ENCODE measurements around the gene PEF1. TPM values are rescaled to one million over a fixed set of nuclear protein-coding genes. Genes with fewer than 3 reads are reported as not detected.

Gene PEF1
- total RNA-seq, 1 donor from 2014 or later, result 57.9 TPM

- Histone ChIP-seq H3K9me3 (ENCODE audit: insufficient read depth, low read depth, low read length) (no peaks in the 10 kb centered on the region), H3K27ac (ENCODE audit: low read depth, low read length) (no peak overlapping the region), H3K79me2 (ENCODE audit: insufficient read depth, low read length) (no peaks in the 10 kb centered on the region), H4K20me1 (ENCODE audit: insufficient read depth, low read length) (no peaks in the 10 kb centered on the region), H2AFZ (ENCODE audit: low read depth, low read length) (no peak overlapping the region), H3K9ac (ENCODE audit: low read length) (no peak overlapping the region), H3K4me3 (ENCODE audit: insufficient read depth, low read depth, low read length) (no peak overlapping the region), H3K36me3 (ENCODE audit: insufficient read depth, low read length) (peaks cover 28% of the 10 kb centered on the region), H3K4me2 (ENCODE audit: low read length) (no peak overlapping the region), H3K27me3 (ENCODE audit: insufficient read depth, low read length) (no peaks in the 10 kb centered on the region), H3K4me1 (ENCODE audit: insufficient read depth, low read length) (peaks cover 12% of the 10 kb centered on the region)
- peaks cover 4% of the 10 kb centered on the region for H3K27me3 Mint-ChIP-seq (ENCODE audit: low read depth, unreplicated experiment)
- H3K36me3 Mint-ChIP-seq (ENCODE audit: low read depth, unreplicated experiment), result peaks cover 20% of the 10 kb centered on the region
- TF ChIP-seq, protein P1, sequence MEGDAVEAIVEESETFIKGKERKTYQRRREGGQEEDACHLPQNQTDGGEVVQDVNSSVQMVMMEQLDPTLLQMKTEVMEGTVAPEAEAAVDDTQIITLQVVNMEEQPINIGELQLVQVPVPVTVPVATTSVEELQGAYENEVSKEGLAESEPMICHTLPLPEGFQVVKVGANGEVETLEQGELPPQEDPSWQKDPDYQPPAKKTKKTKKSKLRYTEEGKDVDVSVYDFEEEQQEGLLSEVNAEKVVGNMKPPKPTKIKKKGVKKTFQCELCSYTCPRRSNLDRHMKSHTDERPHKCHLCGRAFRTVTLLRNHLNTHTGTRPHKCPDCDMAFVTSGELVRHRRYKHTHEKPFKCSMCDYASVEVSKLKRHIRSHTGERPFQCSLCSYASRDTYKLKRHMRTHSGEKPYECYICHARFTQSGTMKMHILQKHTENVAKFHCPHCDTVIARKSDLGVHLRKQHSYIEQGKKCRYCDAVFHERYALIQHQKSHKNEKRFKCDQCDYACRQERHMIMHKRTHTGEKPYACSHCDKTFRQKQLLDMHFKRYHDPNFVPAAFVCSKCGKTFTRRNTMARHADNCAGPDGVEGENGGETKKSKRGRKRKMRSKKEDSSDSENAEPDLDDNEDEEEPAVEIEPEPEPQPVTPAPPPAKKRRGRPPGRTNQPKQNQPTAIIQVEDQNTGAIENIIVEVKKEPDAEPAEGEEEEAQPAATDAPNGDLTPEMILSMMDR (IDR thresholded peaks at IDR 0.05; ENCODE audit: insufficient read depth, low read depth, low read length), result no peak
- no peak for TF ChIP-seq EZH2 (IDR thresholded peaks at IDR 0.05; ENCODE audit: insufficient read depth, low read length)
- DNase-seq (ENCODE audit: low read depth) (no peak), FAIRE-seq (no peak)
- no peaks in the 10 kb centered on the region for H3K9me3 Mint-ChIP-seq (ENCODE audit: unreplicated experiment)
- H3K4me1 Mint-ChIP-seq (ENCODE audit: low read depth, unreplicated experiment), result peaks cover 2% of the 10 kb centered on the region
- H3K27ac Mint-ChIP-seq (ENCODE audit: unreplicated experiment), result no peak overlapping the region
- H3K4me3 Mint-ChIP-seq (ENCODE audit: unreplicated experiment), result no peak overlapping the region
These were observed 35.1 kb upstream of the PEF1 start for GRCh38 chr1:31679676-31680230.

DNA sequence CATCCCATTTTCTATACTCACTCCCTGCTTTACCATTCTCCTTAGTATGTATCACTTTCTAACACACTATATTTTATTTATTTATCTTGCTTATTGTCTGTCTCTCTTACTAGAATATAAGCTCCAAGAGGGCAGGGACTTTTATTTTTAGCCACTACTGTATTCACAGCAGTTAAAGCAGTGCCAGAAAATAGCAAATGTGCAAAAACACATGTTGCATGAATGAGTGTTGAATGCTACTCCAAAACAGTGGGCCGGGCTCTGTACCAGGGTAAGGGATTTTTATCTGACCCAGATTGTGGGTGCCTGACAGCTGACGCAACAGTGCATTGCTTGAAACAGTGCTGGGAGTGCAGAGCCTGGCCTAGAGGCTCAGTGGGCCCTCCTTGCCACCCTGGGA, 34.4 kb upstream of the PEF1 start:
- Mint-ChIP-seq H3K4me3 (ENCODE audit: unreplicated experiment) (no peak overlapping the region), H3K36me3 (ENCODE audit: low read depth, unreplicated experiment) (peaks cover 25% of the 10 kb centered on the region), H3K27me3 (ENCODE audit: low read depth, unreplicated experiment) (peaks cover 6% of the 10 kb centered on the region), H3K4me1 (ENCODE audit: low read depth, unreplicated experiment) (peaks cover 2% of the 10 kb centered on the region), H3K9me3 (ENCODE audit: unreplicated experiment) (no peaks in the 10 kb centered on the region), H3K27ac (ENCODE audit: unreplicated experiment) (no peak overlapping the region)
- DNase-seq (ENCODE audit: low read depth) (no peak), FAIRE-seq (no peak)
- TF ChIP-seq, protein P1 (IDR thresholded peaks at IDR 0.05; ENCODE audit: insufficient read depth, low read depth, low read length), result no peak
- no peak for TF ChIP-seq EZH2 (IDR thresholded peaks at IDR 0.05; ENCODE audit: insufficient read depth, low read length)
- H3K27me3 ChIP-seq (ENCODE audit: insufficient read depth, low read length), result no peaks in the 10 kb centered on the region
- H3K4me3 ChIP-seq (ENCODE audit: insufficient read depth, low read depth, low read length), result no peak overlapping the region
- no peak overlapping the region for H2AFZ ChIP-seq (ENCODE audit: low read depth, low read length)
- no peaks in the 10 kb centered on the region for H3K9me3 ChIP-seq (ENCODE audit: insufficient read depth, low read depth, low read length)
- peaks cover under 1% of the 10 kb centered on the region for H4K20me1 ChIP-seq (ENCODE audit: insufficient read depth, low read length)
- no peaks in the 10 kb centered on the region for H3K79me2 ChIP-seq (ENCODE audit: insufficient read depth, low read length)
- no peak overlapping the region for H3K4me2 ChIP-seq (ENCODE audit: low read length)
- no peak overlapping the region for H3K27ac ChIP-seq (ENCODE audit: low read depth, low read length)
- no peak overlapping the region for H3K9ac ChIP-seq (ENCODE audit: low read length)
- H3K36me3 ChIP-seq (ENCODE audit: insufficient read depth, low read length), result peaks cover 26% of the 10 kb centered on the region
- H3K4me1 ChIP-seq (ENCODE audit: insufficient read depth, low read length), result peaks cover 12% of the 10 kb centered on the region

GRCh38 chr1:31678681-31679080, 34.0 kb upstream of the PEF1 start:
- Mint-ChIP-seq H3K27me3 (ENCODE audit: low read depth, unreplicated experiment) (peaks cover 6% of the 10 kb centered on the region), H3K4me3 (ENCODE audit: unreplicated experiment) (no peak overlapping the region), H3K4me1 (ENCODE audit: low read depth, unreplicated experiment) (peaks cover 2% of the 10 kb centered on the region), H3K9me3 (ENCODE audit: unreplicated experiment) (no peaks in the 10 kb centered on the region), H3K27ac (ENCODE audit: unreplicated experiment) (no peak overlapping the region), H3K36me3 (ENCODE audit: low read depth, unreplicated experiment) (peaks cover 25% of the 10 kb centered on the region)
- TF ChIP-seq EZH2 (IDR thresholded peaks at IDR 0.05; ENCODE audit: insufficient read depth, low read length), result no peak
- TF ChIP-seq, protein P1 (IDR thresholded peaks at IDR 0.05; ENCODE audit: insufficient read depth, low read depth, low read length), result no peak
- DNase-seq (ENCODE audit: low read depth) (no peak), FAIRE-seq (no peak)
- H2AFZ ChIP-seq (ENCODE audit: low read depth, low read length), result no peak overlapping the region
- H3K27ac ChIP-seq (ENCODE audit: low read depth, low read length), result no peak overlapping the region
- peaks cover 12% of the 10 kb centered on the region for H3K4me1 ChIP-seq (ENCODE audit: insufficient read depth, low read length)
- H3K79me2 ChIP-seq (ENCODE audit: insufficient read depth, low read length), result no peaks in the 10 kb centered on the region
- no peak overlapping the region for H3K9ac ChIP-seq (ENCODE audit: low read length)
- H3K4me2 ChIP-seq (ENCODE audit: low read length), result no peak overlapping the region
- H3K27me3 ChIP-seq (ENCODE audit: insufficient read depth, low read length), result no peaks in the 10 kb centered on the region
- H3K36me3 ChIP-seq (ENCODE audit: insufficient read depth, low read length), result peaks cover 29% of the 10 kb centered on the region
- no peaks in the 10 kb centered on the region for H3K9me3 ChIP-seq (ENCODE audit: insufficient read depth, low read depth, low read length)
- H3K4me3 ChIP-seq (ENCODE audit: insufficient read depth, low read depth, low read length), result no peak overlapping the region
- peaks cover 3% of the 10 kb centered on the region for H4K20me1 ChIP-seq (ENCODE audit: insufficient read depth, low read length)
